OCI-LY7 (cell line): ENCODE measurements around the gene BARX1. TPM values are rescaled to one million over a fixed set of nuclear protein-coding genes. Genes with fewer than 3 reads are reported as not detected.

Experiments used
- BruUV-seq: library from RNA; stranded (reverse); fragments of 400-500 nt; replicated peaks from 2 replicates; lab custom pipeline; 2021; lab: Mats Ljungman, UMichigan
- CTCF ChIA-PET: fragments of 300-600 bp; sonication (Branson Sonifier 250); formaldehyde crosslinking; loops from one replicate; lab custom pipeline; 2022; ENCODE audit warnings: antibody characterized with exemption; ENCODE audit not compliant: unreplicated experiment; lab: Charles Lee
- POLR2A ChIA-PET: fragments of 300-600 bp; sonication (Branson Sonifier 250); formaldehyde crosslinking; loops from one replicate; lab custom pipeline; 2022; ENCODE audit warnings: antibody characterized with exemption; lab: Charles Lee
- DNase-seq: peaks from one replicate; pipeline ENCODE4 v3.0.0-alpha.2; 2015; ENCODE audit warnings: low spot score
- H2AFZ ChIP-seq: fragments of 200-600 bp; sonication (generic), shearing (Covaris generic); 2 replicates; pipeline ENCODE4 v1.6.1; 2014; ENCODE audit warnings: mild to moderate bottlenecking, antibody characterized with exemption, low read length, moderate library complexity
- H3K27ac ChIP-seq: fragments of 200-600 bp; sonication (generic); 2 replicates; pipeline ENCODE4 v1.5.1; 2014; ENCODE audit warnings: mixed run types, low read depth, mild to moderate bottlenecking, moderate library complexity, low read length, inconsistent platforms; ENCODE audit not compliant: poor library complexity, severe bottlenecking
- H3K36me3 ChIP-seq: fragments of 200-600 bp; sonication (generic); 2 replicates; pipeline ENCODE4 v1.6.1; 2014; ENCODE audit warnings: mild to moderate bottlenecking, antibody characterized with exemption, low read length, moderate library complexity, mixed read lengths; ENCODE audit not compliant: insufficient read depth
- H3K4me1 ChIP-seq: fragments of 200-600 bp; sonication (generic); 2 replicates; pipeline ENCODE4 v1.5.1; 2014; ENCODE audit warnings: mild to moderate bottlenecking, low read length; ENCODE audit not compliant: insufficient read depth, poor library complexity, severe bottlenecking
- H3K4me2 ChIP-seq: fragments of 200-600 bp; sonication (generic); 2 replicates; pipeline ENCODE4 v1.6.1; 2014; ENCODE audit warnings: mild to moderate bottlenecking, low read length
- H3K4me3 ChIP-seq: fragments of 200-600 bp; sonication (generic); 2 replicates; pipeline ENCODE4 v1.5.1; 2014; ENCODE audit warnings: mild to moderate bottlenecking, low read depth, low read length; ENCODE audit not compliant: poor library complexity, severe bottlenecking
- H3K79me2 ChIP-seq: fragments of 200-600 bp; sonication (generic); 2 replicates; pipeline ENCODE4 v1.6.1; 2016; ENCODE audit warnings: low read depth, mild to moderate bottlenecking, low read length, moderate library complexity, mixed read lengths; ENCODE audit not compliant: insufficient read depth
- H3K9me2 ChIP-seq: fragments of 200-600 bp; sonication (generic); 2 replicates; pipeline ENCODE4 v1.6.1; 2016; ENCODE audit warnings: mild to moderate bottlenecking, low read length, mixed read lengths; ENCODE audit not compliant: insufficient read depth
- H3K9me3 ChIP-seq: fragments of 200-600 bp; sonication (generic); 2 replicates; pipeline ENCODE4 v1.6.1; 2014; ENCODE audit warnings: mild to moderate bottlenecking, mixed run types, low read length, mixed read lengths
- H4K20me1 ChIP-seq: fragments of 200-600 bp; sonication (generic); 2 replicates; pipeline ENCODE4 v1.6.1; 2014; ENCODE audit warnings: mild to moderate bottlenecking, antibody characterized with exemption, low read length, moderate library complexity, mixed read lengths; ENCODE audit not compliant: insufficient read depth
- EZH2phosphoT487 ChIP-seq: fragments of 200-600 bp; sonication (generic); IDR thresholded peaks from 2 replicates; pipeline ENCODE4 v1.6.1; 2018; ENCODE audit warnings: low read depth, borderline replicate concordance, mild to moderate bottlenecking, mixed run types, antibody characterized with exemption, low read length, moderate library complexity, mixed read lengths
- intact Hi-C: fragments of 100-400 bp; cut with micrococcal nuclease; formaldehyde crosslinking; loops from one replicate; pipeline ENCODE4 v1.10.0; 2022; ENCODE audit not compliant: unreplicated experiment
- total RNA-seq, 2 experiments: library from RNA; depleted of rRNA in 1 of 2; stranded (reverse); fragments of >200 nt in 1 of 2; shearing (Covaris generic) in 1 of 2; gene quantifications; 2 replicates each; pipeline ENCODE4 v1.2.3, GENCODE V29; 2014 to 2022
- TF ChIP-seq, protein P1 (sequence below): fragments of 200-600 bp; sonication (generic); conservative IDR thresholded peaks from 2 replicates; pipeline ENCODE4 v1.5.1; 2014; ENCODE audit warnings: mild to moderate bottlenecking, antibody characterized with exemption, low read length, moderate library complexity, mixed read lengths

Gene BARX1
- total RNA-seq, 2 experiments from 2014 or later, result not detected

DNA sequence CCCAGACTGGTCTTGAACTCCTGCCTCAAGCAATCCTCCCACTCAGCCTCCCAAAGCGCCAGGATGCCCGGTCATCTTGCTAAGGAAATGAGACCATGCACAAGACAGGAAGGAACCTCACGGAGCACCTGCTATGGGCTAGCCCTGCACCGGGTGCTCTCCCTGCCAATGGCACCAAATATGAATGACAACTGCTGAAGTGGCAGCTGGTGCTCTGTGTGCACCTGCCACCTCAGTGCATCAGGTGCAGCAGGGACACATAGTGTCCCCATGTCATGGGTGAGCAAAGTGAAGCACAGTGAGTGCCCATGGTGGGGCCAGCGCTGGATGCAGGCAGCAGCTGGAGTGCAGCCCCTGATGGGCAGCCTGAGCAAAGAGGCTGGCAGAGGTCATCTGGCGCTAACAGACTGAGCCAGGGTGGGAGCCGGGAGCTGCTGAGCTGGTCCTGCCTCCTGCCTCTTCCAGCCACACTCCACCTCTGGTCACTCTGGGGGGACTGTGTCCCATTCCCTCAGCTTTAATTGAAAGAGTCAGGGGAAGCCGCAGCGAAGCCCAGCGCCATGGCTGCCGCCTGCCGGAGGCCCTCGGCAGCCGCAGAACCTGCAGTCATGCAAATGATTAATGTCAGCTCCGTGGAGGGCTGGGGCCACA is 46.4 kb downstream of the BARX1 start:
- Histone ChIP-seq H2AFZ (no peak overlapping the region), H3K9me3 (no peaks in the 10 kb centered on the region), H4K20me1 (no peaks in the 10 kb centered on the region), H3K27ac (no peak overlapping the region), H3K9me2 (no peaks in the 10 kb centered on the region), H3K4me2 (no peak overlapping the region), H3K4me1 (no peaks in the 10 kb centered on the region), H3K4me3 (no peak overlapping the region), H3K36me3 (no peaks in the 10 kb centered on the region), H3K79me2 (no peaks in the 10 kb centered on the region)
- TF ChIP-seq, protein P1, sequence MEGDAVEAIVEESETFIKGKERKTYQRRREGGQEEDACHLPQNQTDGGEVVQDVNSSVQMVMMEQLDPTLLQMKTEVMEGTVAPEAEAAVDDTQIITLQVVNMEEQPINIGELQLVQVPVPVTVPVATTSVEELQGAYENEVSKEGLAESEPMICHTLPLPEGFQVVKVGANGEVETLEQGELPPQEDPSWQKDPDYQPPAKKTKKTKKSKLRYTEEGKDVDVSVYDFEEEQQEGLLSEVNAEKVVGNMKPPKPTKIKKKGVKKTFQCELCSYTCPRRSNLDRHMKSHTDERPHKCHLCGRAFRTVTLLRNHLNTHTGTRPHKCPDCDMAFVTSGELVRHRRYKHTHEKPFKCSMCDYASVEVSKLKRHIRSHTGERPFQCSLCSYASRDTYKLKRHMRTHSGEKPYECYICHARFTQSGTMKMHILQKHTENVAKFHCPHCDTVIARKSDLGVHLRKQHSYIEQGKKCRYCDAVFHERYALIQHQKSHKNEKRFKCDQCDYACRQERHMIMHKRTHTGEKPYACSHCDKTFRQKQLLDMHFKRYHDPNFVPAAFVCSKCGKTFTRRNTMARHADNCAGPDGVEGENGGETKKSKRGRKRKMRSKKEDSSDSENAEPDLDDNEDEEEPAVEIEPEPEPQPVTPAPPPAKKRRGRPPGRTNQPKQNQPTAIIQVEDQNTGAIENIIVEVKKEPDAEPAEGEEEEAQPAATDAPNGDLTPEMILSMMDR, result no peak
- TF ChIP-seq EZH2phosphoT487, result no peak
- CTCF ChIA-PET, result interaction anchor here (0.6 kb wide), 1 partner anchor 37 kb away, joined by 3 read pairs; no protein-coding TSS in a partner anchor
- DNase-seq, result peak; percentile 3
- no TSS peak for BruUV-seq
- intact Hi-C loops, result no loop called here
- POLR2A ChIA-PET, result no interaction called here

DNA sequence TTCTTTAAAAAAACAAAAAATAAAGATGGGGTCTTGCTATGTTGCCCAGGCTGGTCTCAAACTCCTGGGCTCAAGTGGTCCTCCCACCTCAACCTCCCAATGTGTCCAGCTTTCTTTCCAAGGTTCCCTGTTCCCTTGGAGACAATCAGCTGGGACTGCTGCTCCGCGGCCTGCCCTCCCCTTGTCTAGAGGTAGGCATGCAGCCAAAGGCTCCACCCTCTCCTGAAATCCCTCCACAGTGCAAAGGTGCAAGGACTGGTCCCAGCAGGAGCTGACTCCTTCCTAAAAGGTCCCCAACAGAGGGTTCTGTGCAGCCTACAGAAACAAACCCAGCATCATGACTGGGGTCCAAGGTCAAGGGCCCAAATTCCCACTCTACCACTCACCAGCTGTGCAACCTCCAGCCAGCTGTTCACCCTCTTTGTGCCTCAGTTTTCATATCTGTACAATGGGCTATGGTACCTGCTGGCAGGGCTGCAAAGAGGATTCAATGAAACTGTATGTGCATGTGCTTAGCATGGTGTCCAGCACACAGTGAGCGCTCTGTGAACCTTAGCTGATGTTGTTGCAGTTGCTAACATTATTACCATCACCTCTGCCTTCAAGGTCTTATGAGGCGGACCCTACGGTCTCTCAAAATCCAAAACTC is 47.5 kb downstream of the BARX1 start:
- H4K20me1 ChIP-seq, result no peaks in the 10 kb centered on the region
- TF ChIP-seq EZH2phosphoT487, result no peak
- POLR2A ChIA-PET, result no interaction called here
- H3K4me2 ChIP-seq, result no peak overlapping the region
- no peaks in the 10 kb centered on the region for H3K79me2 ChIP-seq
- H2AFZ ChIP-seq, result no peak overlapping the region
- no peaks in the 10 kb centered on the region for H3K36me3 ChIP-seq
- CTCF ChIA-PET, result no interaction called here
- BruUV-seq, result no TSS peak
- H3K9me2 ChIP-seq, result no peaks in the 10 kb centered on the region
- no peak for DNase-seq
- no peaks in the 10 kb centered on the region for H3K9me3 ChIP-seq
- intact Hi-C loops, result no loop called here
- H3K27ac ChIP-seq, result no peak overlapping the region
- H3K4me3 ChIP-seq, result no peak overlapping the region
- no peaks in the 10 kb centered on the region for H3K4me1 ChIP-seq

DNA sequence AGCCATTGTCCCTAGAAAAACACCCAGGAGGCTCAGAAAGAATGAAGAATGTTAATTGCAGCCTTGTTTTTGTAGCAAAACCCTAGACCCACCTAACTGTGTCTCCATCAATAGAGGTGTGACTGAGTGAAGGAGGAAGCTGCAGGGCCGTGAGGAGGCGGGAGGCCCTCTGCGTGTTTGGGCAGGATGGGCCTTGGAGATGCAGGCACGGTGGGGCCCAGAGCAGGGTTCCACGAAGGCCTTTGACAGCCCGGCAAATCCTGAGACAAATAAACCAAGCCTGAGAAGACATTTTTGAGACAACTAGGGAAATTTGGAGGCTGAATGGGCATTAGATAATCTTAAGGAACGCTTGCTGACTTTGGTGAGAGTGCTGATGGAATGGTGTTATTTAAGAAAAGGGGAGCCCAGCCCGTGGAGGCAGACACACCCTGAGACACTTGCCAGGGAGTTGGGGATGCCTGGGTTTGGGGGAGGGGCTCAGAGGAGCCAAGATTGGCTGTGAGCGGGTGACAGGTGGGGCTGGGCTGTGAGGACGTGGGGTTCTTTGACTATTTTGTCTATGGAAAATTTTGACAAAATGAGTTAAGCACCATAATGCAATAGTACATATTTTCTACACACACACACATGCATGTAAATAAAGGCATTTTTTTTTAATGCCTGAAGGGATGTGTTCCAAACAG is 48.8 kb downstream of the BARX1 start:
- no peaks in the 10 kb centered on the region for H3K9me2 ChIP-seq
- ChIA-PET POLR2A (no interaction called here), CTCF (no interaction called here)
- H3K4me2 ChIP-seq, result no peak overlapping the region
- TF ChIP-seq, protein P1, result no peak
- TF ChIP-seq EZH2phosphoT487, result no peak
- H3K79me2 ChIP-seq, result no peaks in the 10 kb centered on the region
- no peaks in the 10 kb centered on the region for H3K9me3 ChIP-seq
- no peak overlapping the region for H2AFZ ChIP-seq
- DNase-seq, result no peak
- intact Hi-C loops, result no loop called here
- H3K27ac ChIP-seq, result no peak overlapping the region
- H3K4me1 ChIP-seq, result no peaks in the 10 kb centered on the region
- no peaks in the 10 kb centered on the region for H4K20me1 ChIP-seq
- no TSS peak for BruUV-seq
- no peaks in the 10 kb centered on the region for H3K36me3 ChIP-seq
- no peak overlapping the region for H3K4me3 ChIP-seq
